WTC11 (cell line): ENCODE data around the gene FBLN2.

Experiments used
- CTCF ChIP-seq: fragments of 200-600 bp; IDR thresholded peaks from 2 replicates; pipeline ENCODE4 v1.8.0; 2022; ENCODE audit warnings: antibody characterized with exemption
- ETV6 ChIP-seq: sonication (generic); formaldehyde crosslinking; IDR thresholded peaks from 2 replicates; pipeline ENCODE4 v1.8.1; 2022; ENCODE audit warnings: mild to moderate bottlenecking, missing genetic modification reagents
- NR3C1 ChIP-seq: sonication (generic); formaldehyde crosslinking; conservative IDR thresholded peaks from 2 replicates; pipeline ENCODE4 v1.8.1; 2023; ENCODE audit warnings: low read depth, mild to moderate bottlenecking, missing genetic modification reagents

GRCh38 chr3:13547591-13548371, 1.1 kb upstream of the FBLN2 start:
- no peak for TF ChIP-seq NR3C1
- TF ChIP-seq ETV6 (CRISPR knock-in tag): no peak
- no peak for TF ChIP-seq CTCF
